ENCODE measurements around the gene TJP2. TPM values are rescaled to one million over a fixed set of nuclear protein-coding genes. Genes with fewer than 3 reads are reported as not detected.
A peak's percentile ranks its signal among the peaks of the same experiment; 100 is the strongest.

Gene TJP2
- total RNA-seq, 1 donor from 2014 or later = 39.6 TPM

DNA sequence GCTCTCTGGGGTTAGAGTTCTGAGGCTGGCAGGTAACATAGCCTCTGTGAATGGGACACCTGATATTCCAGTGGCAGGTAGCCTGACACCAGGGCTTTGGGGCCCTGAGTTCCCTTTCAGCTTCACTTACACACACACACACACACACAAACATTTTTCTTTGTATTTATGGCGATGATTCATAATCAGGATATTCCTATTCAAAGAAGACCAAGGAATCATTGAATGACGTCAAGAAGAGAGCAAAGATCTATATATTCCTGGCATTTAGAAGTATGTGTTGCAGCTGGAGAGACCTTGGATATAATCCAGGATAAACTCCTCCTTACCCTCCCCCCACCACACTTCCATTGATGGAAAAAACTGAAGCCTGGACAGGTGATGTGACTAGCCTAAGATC lies 143.0 kb downstream of the TJP2 start:
- H3K4me1 Mint-ChIP-seq (ENCODE audit: low read depth, unreplicated experiment) = no peaks in the 10 kb centered on the region
- Histone ChIP-seq H3K27ac (ENCODE audit: low read depth, low read length) (no peak overlapping the region), H3K9me3 (ENCODE audit: insufficient read depth, low read depth, low read length) (peaks cover 12% of the 10 kb centered on the region), H3K9ac (ENCODE audit: low read length) (no peak overlapping the region), H2AFZ (ENCODE audit: low read depth, low read length) (no peak overlapping the region), H4K20me1 (ENCODE audit: insufficient read depth, low read length) (no peaks in the 10 kb centered on the region), H3K27me3 (ENCODE audit: insufficient read depth, low read length) (peaks cover 4% of the 10 kb centered on the region), H3K4me3 (ENCODE audit: insufficient read depth, low read depth, low read length) (no peak overlapping the region), H3K4me1 (ENCODE audit: insufficient read depth, low read length) (no peaks in the 10 kb centered on the region), H3K36me3 (ENCODE audit: insufficient read depth, low read length) (no peaks in the 10 kb centered on the region), H3K79me2 (ENCODE audit: insufficient read depth, low read length) (no peaks in the 10 kb centered on the region), H3K4me2 (ENCODE audit: low read length) (no peak overlapping the region)
- H3K27ac Mint-ChIP-seq (ENCODE audit: unreplicated experiment) = no peak overlapping the region
- no peak for FAIRE-seq
- DNase-seq (ENCODE audit: low read depth) = peak; percentile 56
- TF ChIP-seq CTCF (IDR thresholded peaks at IDR 0.05; ENCODE audit: insufficient read depth, low read depth, low read length) (no peak), EZH2 (IDR thresholded peaks at IDR 0.05; ENCODE audit: insufficient read depth, low read length) (no peak)
- H3K27me3 Mint-ChIP-seq (ENCODE audit: low read depth, unreplicated experiment) = peaks cover 8% of the 10 kb centered on the region
- peaks cover 2% of the 10 kb centered on the region for H3K36me3 Mint-ChIP-seq (ENCODE audit: low read depth, unreplicated experiment)
- H3K9me3 Mint-ChIP-seq (ENCODE audit: unreplicated experiment) = peaks cover 19% of the 10 kb centered on the region
- H3K4me3 Mint-ChIP-seq (ENCODE audit: unreplicated experiment) = no peak overlapping the region

- FAIRE-seq (no peak), DNase-seq (ENCODE audit: low read depth) (no peak)
- Histone ChIP-seq H2AFZ (ENCODE audit: low read depth, low read length) (no peak overlapping the region), H3K79me2 (ENCODE audit: insufficient read depth, low read length) (no peaks in the 10 kb centered on the region), H3K4me1 (ENCODE audit: insufficient read depth, low read length) (no peaks in the 10 kb centered on the region), H3K4me3 (ENCODE audit: insufficient read depth, low read depth, low read length) (no peak overlapping the region), H3K4me2 (ENCODE audit: low read length) (no peak overlapping the region), H3K9me3 (ENCODE audit: insufficient read depth, low read depth, low read length) (peaks cover 8% of the 10 kb centered on the region), H3K36me3 (ENCODE audit: insufficient read depth, low read length) (no peaks in the 10 kb centered on the region), H3K27ac (ENCODE audit: low read depth, low read length) (no peak overlapping the region), H4K20me1 (ENCODE audit: insufficient read depth, low read length) (no peaks in the 10 kb centered on the region), H3K27me3 (ENCODE audit: insufficient read depth, low read length) (peaks cover 11% of the 10 kb centered on the region), H3K9ac (ENCODE audit: low read length) (no peak overlapping the region)
- no peaks in the 10 kb centered on the region for H3K36me3 Mint-ChIP-seq (ENCODE audit: low read depth, unreplicated experiment)
- H3K4me3 Mint-ChIP-seq (ENCODE audit: unreplicated experiment) = no peak overlapping the region
- peaks cover 11% of the 10 kb centered on the region for H3K9me3 Mint-ChIP-seq (ENCODE audit: unreplicated experiment)
- peaks cover 8% of the 10 kb centered on the region for H3K27me3 Mint-ChIP-seq (ENCODE audit: low read depth, unreplicated experiment)
- no peak overlapping the region for H3K27ac Mint-ChIP-seq (ENCODE audit: unreplicated experiment)
- no peaks in the 10 kb centered on the region for H3K4me1 Mint-ChIP-seq (ENCODE audit: low read depth, unreplicated experiment)
- TF ChIP-seq CTCF (IDR thresholded peaks at IDR 0.05; ENCODE audit: insufficient read depth, low read depth, low read length) (no peak), EZH2 (IDR thresholded peaks at IDR 0.05; ENCODE audit: insufficient read depth, low read length) (no peak)
Measured at GRCh38 chr9:69317894-69318293, 143.8 kb downstream of the TJP2 start.

- FAIRE-seq (no peak), DNase-seq (ENCODE audit: low read depth) (no peak)
- H3K9ac ChIP-seq (ENCODE audit: low read length) = no peak overlapping the region
- no peaks in the 10 kb centered on the region for H3K79me2 ChIP-seq (ENCODE audit: insufficient read depth, low read length)
- H3K9me3 ChIP-seq (ENCODE audit: insufficient read depth, low read depth, low read length) = no peaks in the 10 kb centered on the region
- H3K4me2 ChIP-seq (ENCODE audit: low read length) = no peak overlapping the region
- Mint-ChIP-seq H3K4me1 (ENCODE audit: low read depth, unreplicated experiment) (no peaks in the 10 kb centered on the region), H3K27ac (ENCODE audit: unreplicated experiment) (no peak overlapping the region), H3K4me3 (ENCODE audit: unreplicated experiment) (no peak overlapping the region), H3K27me3 (ENCODE audit: low read depth, unreplicated experiment) (peaks cover 14% of the 10 kb centered on the region), H3K36me3 (ENCODE audit: low read depth, unreplicated experiment) (no peaks in the 10 kb centered on the region), H3K9me3 (ENCODE audit: unreplicated experiment) (no peaks in the 10 kb centered on the region)
- no peaks in the 10 kb centered on the region for H4K20me1 ChIP-seq (ENCODE audit: insufficient read depth, low read length)
- peaks cover 22% of the 10 kb centered on the region for H3K27me3 ChIP-seq (ENCODE audit: insufficient read depth, low read length)
- no peak overlapping the region for H3K27ac ChIP-seq (ENCODE audit: low read depth, low read length)
- no peaks in the 10 kb centered on the region for H3K36me3 ChIP-seq (ENCODE audit: insufficient read depth, low read length)
- H3K4me1 ChIP-seq (ENCODE audit: insufficient read depth, low read length) = peaks cover 2% of the 10 kb centered on the region
- H2AFZ ChIP-seq (ENCODE audit: low read depth, low read length) = no peak overlapping the region
- TF ChIP-seq EZH2 (IDR thresholded peaks at IDR 0.05; ENCODE audit: insufficient read depth, low read length) = no peak
- TF ChIP-seq CTCF (IDR thresholded peaks at IDR 0.05; ENCODE audit: insufficient read depth, low read depth, low read length) = no peak
- H3K4me3 ChIP-seq (ENCODE audit: insufficient read depth, low read depth, low read length) = no peak overlapping the region
Measured at GRCh38 chr9:69319324-69320025, 145.4 kb downstream of the TJP2 start.
